K562 (cell line): ENCODE data around the gene SLC8A1. TPM values are rescaled to one million over a fixed set of nuclear protein-coding genes. Genes with fewer than 3 reads are reported as not detected.

Experiments
- BACH1 ChIP-seq: fragments of 200-800 bp; sonication (Bioruptor generic); IDR thresholded peaks from 2 replicates; pipeline ENCODE4 v1.6.1; 2016; ENCODE audit warnings: missing genetic modification characterization, missing compliant biosample characterization
- BCL6 ChIP-seq: fragments of 250-450 bp; sonication (Bioruptor Pico); IDR thresholded peaks from 2 replicates; pipeline ENCODE4 v1.4.0; 2020
- CCNT2 ChIP-seq: IDR thresholded peaks from 2 replicates; pipeline ENCODE4 v1.6.1; 2011; ENCODE audit warnings: borderline replicate concordance, low read depth, mild to moderate bottlenecking, moderate library complexity, mixed read lengths, low read length; ENCODE audit not compliant: insufficient read length; ENCODE audit errors: extremely low read depth
- LARP7 ChIP-seq: fragments of 450-650 bp; IDR thresholded peaks from 2 replicates; pipeline ENCODE4 v1.6.1; 2016
- MAFF ChIP-seq: IDR thresholded peaks from 2 replicates; pipeline ENCODE4 v1.6.1; 2012; ENCODE audit warnings: low read length, improper control_type of control experiment
- MEIS2 ChIP-seq: fragments of 450-650 bp; IDR thresholded peaks from 2 replicates; pipeline ENCODE4 v1.6.1; 2014; ENCODE audit warnings: mild to moderate bottlenecking; ENCODE audit not compliant: partially characterized antibody
- NUFIP1 ChIP-seq: fragments of 450-650 bp; IDR thresholded peaks from 2 replicates; pipeline ENCODE4 v1.6.1; 2018; ENCODE audit not compliant: partially characterized antibody
- ZBTB1 ChIP-seq: sonication (generic); formaldehyde crosslinking; IDR thresholded peaks from 2 replicates; pipeline ENCODE4 v1.8.1; 2023; ENCODE audit warnings: missing genetic modification reagents, low read depth, mild to moderate bottlenecking, borderline replicate concordance
- ZBTB17 ChIP-seq: fragments of 450-650 bp; formaldehyde crosslinking; IDR thresholded peaks from 2 replicates; pipeline ENCODE4 v1.4.0; 2020; ENCODE audit warnings: mild to moderate bottlenecking
- ZBTB8A ChIP-seq: fragments of 450-650 bp; IDR thresholded peaks from 2 replicates; pipeline ENCODE4 v1.6.1; 2018; ENCODE audit warnings: mild to moderate bottlenecking, moderate library complexity; ENCODE audit not compliant: partially characterized antibody
- ZNF253 ChIP-seq: fragments of 250-450 bp; sonication (Bioruptor Pico); conservative IDR thresholded peaks from 2 replicates; pipeline ENCODE4 v1.6.1; 2021; ENCODE audit warnings: mild to moderate bottlenecking
- polyA plus RNA-seq, 8 experiments: library from polyadenylated mRNA; depleted of rRNA in 4 of 8; stranded (reverse) in 5 of 8; unstranded in 3 of 8; fragments of >200 nt; fragmentation: Nextera tagmentation in 2 of 8; fragmentation: Illumina TruSeq in 1 of 8; extraction: Ambion mirVana in 2 of 8; extraction: Trizol in 1 of 8; gene quantifications; 2 replicates each; pipeline versions ENCODE4 v1.2.1 to v1.2.3, GENCODE V29; 2011 to 2014; ENCODE audit warnings: inconsistent platforms in 1 of 8, missing spikeins in 1 of 8
- total RNA-seq, 7 experiments: library from RNA; depleted of rRNA in 6 of 7; stranded (reverse); fragments of >200 nt in 6 of 7; fragmentation: Illumina TruSeq in 2 of 7; extraction: Trizol in 2 of 7; gene quantifications; 2 replicates each; pipeline versions ENCODE4 v1.2.1 to v1.2.3, GENCODE V29; 2011 to 2021; ENCODE audit warnings: low replicate concordance in 1 of 7
- TF ChIP-seq, protein P1 (sequence below), 2 experiments: fragments of 450-650 bp in 1 of 2; sonication (generic) in 1 of 2; formaldehyde crosslinking; conservative IDR thresholded peaks; 2 replicates each; pipeline versions ENCODE4 v1.4.0 to v1.8.1; 2020 to 2022; ENCODE audit warnings: mild to moderate bottlenecking in 1 of 2, missing genetic modification reagents in 1 of 2
- TF ChIP-seq, protein P2 (sequence below): sonication (generic); formaldehyde crosslinking; IDR thresholded peaks from 2 replicates; pipeline ENCODE4 v1.8.0; 2023; ENCODE audit warnings: mild to moderate bottlenecking, missing genetic modification reagents
- TF ChIP-seq, protein P3 (sequence below): sonication (generic); formaldehyde crosslinking; IDR thresholded peaks from 2 replicates; pipeline ENCODE4 v1.8.0; 2022; ENCODE audit warnings: mild to moderate bottlenecking, missing genetic modification reagents
- TF ChIP-seq, protein P4 (sequence below): sonication (generic); formaldehyde crosslinking; IDR thresholded peaks from 2 replicates; pipeline ENCODE4 v1.8.1; 2023; ENCODE audit warnings: mild to moderate bottlenecking, missing genetic modification reagents

Gene SLC8A1
- total and polyA plus RNA-seq, 9 of the 15 experiments (the other 6 are each of a cell fraction or from before 2014, with no cell fraction given): not detected

DNA sequence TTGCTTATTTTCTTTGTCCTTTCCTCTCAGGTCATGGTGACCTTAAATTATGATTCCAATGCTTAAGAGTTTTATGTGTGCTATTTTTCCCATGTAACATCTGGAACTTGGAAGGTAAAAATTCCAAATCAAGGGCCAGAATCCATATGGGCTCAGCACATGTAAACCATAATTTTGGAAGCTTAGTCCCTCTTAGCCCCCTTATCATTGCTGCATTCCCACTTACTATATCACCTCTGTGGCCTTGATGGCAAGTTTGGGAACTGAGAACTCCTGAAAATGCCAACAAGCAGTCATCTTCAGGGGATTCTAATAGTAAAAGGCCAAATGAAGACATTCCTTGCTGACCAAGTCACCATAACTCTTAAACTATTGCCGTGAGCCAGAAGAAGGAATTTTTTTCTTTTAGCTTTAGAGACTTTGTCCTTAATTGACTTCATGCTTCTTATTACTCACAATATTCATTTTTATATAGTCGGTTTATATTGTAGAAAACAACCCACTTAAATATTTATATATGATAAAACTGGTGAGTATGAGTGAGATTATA is 251.4 kb downstream of the SLC8A1 start (continued):
- TF ChIP-seq, protein P1, sequence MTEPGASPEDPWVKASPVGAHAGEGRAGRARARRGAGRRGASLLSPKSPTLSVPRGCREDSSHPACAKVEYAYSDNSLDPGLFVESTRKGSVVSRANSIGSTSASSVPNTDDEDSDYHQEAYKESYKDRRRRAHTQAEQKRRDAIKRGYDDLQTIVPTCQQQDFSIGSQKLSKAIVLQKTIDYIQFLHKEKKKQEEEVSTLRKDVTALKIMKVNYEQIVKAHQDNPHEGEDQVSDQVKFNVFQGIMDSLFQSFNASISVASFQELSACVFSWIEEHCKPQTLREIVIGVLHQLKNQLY (CRISPR knock-in tag; conservative IDR thresholded peaks at IDR 0.05): no peak
- TF ChIP-seq, protein P2, sequence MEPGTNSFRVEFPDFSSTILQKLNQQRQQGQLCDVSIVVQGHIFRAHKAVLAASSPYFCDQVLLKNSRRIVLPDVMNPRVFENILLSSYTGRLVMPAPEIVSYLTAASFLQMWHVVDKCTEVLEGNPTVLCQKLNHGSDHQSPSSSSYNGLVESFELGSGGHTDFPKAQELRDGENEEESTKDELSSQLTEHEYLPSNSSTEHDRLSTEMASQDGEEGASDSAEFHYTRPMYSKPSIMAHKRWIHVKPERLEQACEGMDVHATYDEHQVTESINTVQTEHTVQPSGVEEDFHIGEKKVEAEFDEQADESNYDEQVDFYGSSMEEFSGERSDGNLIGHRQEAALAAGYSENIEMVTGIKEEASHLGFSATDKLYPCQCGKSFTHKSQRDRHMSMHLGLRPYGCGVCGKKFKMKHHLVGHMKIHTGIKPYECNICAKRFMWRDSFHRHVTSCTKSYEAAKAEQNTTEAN (CRISPR knock-in tag): no peak
- TF ChIP-seq MEIS2: no peak
- no peak for TF ChIP-seq CCNT2
- no peak for TF ChIP-seq ZBTB8A
- TF ChIP-seq ZNF253 (CRISPR knock-in tag): no peak
- no peak for TF ChIP-seq ZBTB1 (CRISPR knock-in tag)
- no peak for TF ChIP-seq LARP7
- TF ChIP-seq BCL6 (CRISPR knock-in tag): no peak
- no peak for TF ChIP-seq MAFF
- no peak for TF ChIP-seq ZBTB17
- no peak for TF ChIP-seq BACH1 (tag)
- TF ChIP-seq, protein P3, sequence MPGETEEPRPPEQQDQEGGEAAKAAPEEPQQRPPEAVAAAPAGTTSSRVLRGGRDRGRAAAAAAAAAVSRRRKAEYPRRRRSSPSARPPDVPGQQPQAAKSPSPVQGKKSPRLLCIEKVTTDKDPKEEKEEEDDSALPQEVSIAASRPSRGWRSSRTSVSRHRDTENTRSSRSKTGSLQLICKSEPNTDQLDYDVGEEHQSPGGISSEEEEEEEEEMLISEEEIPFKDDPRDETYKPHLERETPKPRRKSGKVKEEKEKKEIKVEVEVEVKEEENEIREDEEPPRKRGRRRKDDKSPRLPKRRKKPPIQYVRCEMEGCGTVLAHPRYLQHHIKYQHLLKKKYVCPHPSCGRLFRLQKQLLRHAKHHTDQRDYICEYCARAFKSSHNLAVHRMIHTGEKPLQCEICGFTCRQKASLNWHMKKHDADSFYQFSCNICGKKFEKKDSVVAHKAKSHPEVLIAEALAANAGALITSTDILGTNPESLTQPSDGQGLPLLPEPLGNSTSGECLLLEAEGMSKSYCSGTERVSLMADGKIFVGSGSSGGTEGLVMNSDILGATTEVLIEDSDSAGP (CRISPR knock-in tag): no peak
- no peak for TF ChIP-seq NUFIP1
- TF ChIP-seq, protein P4, sequence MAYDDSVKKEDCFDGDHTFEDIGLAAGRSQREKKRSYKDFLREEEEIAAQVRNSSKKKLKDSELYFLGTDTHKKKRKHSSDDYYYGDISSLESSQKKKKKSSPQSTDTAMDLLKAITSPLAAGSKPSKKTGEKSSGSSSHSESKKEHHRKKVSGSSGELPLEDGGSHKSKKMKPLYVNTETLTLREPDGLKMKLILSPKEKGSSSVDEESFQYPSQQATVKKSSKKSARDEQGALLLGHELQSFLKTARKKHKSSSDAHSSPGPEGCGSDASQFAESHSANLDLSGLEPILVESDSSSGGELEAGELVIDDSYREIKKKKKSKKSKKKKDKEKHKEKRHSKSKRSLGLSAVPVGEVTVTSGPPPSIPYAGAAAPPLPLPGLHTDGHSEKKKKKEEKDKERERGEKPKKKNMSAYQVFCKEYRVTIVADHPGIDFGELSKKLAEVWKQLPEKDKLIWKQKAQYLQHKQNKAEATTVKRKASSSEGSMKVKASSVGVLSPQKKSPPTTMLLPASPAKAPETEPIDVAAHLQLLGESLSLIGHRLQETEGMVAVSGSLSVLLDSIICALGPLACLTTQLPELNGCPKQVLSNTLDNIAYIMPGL (CRISPR knock-in tag): no peak
